GM21381 (cell line): ENCODE results near the gene TUBB2B.
"Not testable (repeated sequence)": the region's sequence is repeated elsewhere in the genome, so short reads cannot be mapped to it uniquely, and the experiment has no call there.

Experiments used
- ATAC-seq: cut with Tn5 transposase; IDR thresholded peaks from one replicate; pipeline ENCODE4 v1.9.1; 2021; ENCODE audit warnings: mild to moderate bottlenecking, moderate library complexity; ENCODE audit not compliant: unreplicated experiment

Gene TUBB2B

GRCh38 chr6:3190779-3191178 lies 36.7 kb downstream of the TUBB2B start:
- no peak for ATAC-seq

GRCh38 chr6:3190056-3190455 lies 37.4 kb downstream of the TUBB2B start:
- no peak for ATAC-seq

- not testable (repeated sequence) for ATAC-seq
These were observed 38.3 kb downstream of the TUBB2B start for GRCh38 chr6:3189192-3189591.

GRCh38 chr6:3188262-3188661 lies 39.2 kb downstream of the TUBB2B start:
- no peak for ATAC-seq

GRCh38 chr6:3186974-3187382 lies 40.5 kb downstream of the TUBB2B start:
- ATAC-seq = no peak

- ATAC-seq = no peak
These were observed 44.4 kb downstream of the TUBB2B start for GRCh38 chr6:3183066-3183465.

- no peak for ATAC-seq
These were observed 46.3 kb downstream of the TUBB2B start for GRCh38 chr6:3181105-3181504.

- not testable (repeated sequence) for ATAC-seq
These were observed 47.5 kb downstream of the TUBB2B start for GRCh38 chr6:3179945-3180344.

- not testable (repeated sequence) for ATAC-seq
These were observed 48.8 kb downstream of the TUBB2B start for GRCh38 chr6:3178666-3179065.

- ATAC-seq = no peak
These were observed 50.7 kb downstream of the TUBB2B start for GRCh38 chr6:3176562-3177355.

- no peak for ATAC-seq
These were observed 51.6 kb downstream of the TUBB2B start for GRCh38 chr6:3175715-3176402.
